ENCODE data around the gene USP30.
"Not testable (repeated sequence)": the region's sequence is repeated elsewhere in the genome, so short reads cannot be mapped to it uniquely, and the experiment has no call there.

USP30 gene, protein sequence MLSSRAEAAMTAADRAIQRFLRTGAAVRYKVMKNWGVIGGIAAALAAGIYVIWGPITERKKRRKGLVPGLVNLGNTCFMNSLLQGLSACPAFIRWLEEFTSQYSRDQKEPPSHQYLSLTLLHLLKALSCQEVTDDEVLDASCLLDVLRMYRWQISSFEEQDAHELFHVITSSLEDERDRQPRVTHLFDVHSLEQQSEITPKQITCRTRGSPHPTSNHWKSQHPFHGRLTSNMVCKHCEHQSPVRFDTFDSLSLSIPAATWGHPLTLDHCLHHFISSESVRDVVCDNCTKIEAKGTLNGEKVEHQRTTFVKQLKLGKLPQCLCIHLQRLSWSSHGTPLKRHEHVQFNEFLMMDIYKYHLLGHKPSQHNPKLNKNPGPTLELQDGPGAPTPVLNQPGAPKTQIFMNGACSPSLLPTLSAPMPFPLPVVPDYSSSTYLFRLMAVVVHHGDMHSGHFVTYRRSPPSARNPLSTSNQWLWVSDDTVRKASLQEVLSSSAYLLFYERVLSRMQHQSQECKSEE

GRCh38 chr12:109052414-109053323 lies at the start of gene USP30:
Gene USP30 (plus strand): TSS chr12:109052576. CDS start chr12:109052679, 103 bp downstream.
- peak; percentile 64 for DNase-seq

DNA sequence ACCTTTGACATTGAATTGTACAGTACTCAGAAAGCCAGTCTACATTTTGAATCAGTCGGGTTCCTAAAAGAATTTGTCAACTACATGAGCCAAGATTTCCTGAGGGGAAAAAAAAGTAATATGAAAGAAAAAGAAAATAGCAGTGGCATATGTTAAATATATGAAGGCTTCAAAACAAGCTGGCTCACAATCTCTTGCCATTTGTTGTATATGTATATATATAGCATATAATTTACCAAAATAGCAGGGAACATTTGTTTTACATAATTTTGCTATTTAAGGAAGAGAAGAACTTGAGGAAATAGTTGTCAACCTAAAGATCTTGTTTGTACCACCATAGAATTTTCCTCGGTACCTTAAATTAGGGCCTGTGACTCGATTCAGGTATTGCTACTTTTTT lies 48.4 kb upstream of the USP30 start:
- no peak for DNase-seq

- no peak for DNase-seq
These were observed 42.6 kb upstream of the USP30 start for GRCh38 chr12:109009766-109010165.

DNA sequence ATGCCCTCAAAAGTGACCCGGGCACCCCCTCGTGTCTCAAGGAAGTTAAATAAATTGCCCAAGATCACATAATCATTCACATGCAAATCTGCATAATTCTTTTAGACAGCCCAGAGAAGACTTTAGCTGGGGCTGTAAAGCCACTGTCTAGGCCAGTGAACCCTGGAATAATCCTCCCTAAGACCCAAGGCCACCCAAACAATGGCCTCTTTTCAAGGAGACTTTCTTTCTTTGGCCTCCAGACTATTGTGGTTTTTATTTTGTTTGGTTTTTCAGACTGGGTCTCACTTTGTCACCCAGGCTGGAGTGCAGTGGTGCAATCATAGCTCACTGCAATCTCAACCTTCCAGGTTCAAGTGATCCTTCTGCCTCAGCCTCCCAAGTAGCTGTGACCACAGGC lies 42.1 kb upstream of the USP30 start:
- DNase-seq = no peak

GRCh38 chr12:109014984-109015765 lies 37.2 kb upstream of the USP30 start:
- DNase-seq = no peak

- DNase-seq = no peak
These were observed 36.4 kb upstream of the USP30 start for GRCh38 chr12:109016016-109016415.

- no peak for DNase-seq
These were observed 35.4 kb upstream of the USP30 start for GRCh38 chr12:109016978-109017377.

GRCh38 chr12:109018296-109018695 lies 34.1 kb upstream of the USP30 start:
- no peak for DNase-seq

DNA sequence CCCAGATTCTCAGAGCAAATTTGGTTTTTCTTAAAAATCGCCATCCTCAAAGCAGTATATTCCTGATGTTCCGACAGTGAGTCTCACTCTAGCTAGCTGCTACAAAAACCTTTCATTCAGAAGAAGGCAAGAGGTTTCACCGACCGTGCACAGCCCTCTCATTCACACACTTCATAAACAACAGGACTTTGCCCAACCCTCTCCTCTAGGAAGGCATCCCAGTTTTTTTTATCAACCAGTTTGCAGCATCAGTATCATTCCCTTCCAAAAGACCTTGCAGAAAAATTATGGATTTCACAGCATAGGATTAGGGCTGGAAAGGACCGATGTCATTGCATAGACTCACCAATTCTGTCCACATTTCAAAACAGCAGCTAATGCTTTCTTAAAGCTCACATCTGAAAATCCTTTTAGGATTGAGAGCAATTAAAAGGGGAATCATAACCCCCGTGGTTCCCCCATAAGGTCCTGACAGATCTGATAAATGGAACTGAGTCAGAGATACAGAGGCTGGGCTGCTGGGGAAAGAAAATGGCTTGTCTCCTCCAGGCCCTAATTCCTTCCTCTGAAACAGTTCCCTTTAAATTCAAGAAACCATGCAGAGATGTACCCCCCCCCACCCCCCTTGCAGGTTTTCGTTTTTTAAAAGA lies 32.1 kb upstream of the USP30 start:
- no peak for DNase-seq

- DNase-seq = peak; percentile 29
These were observed 31.5 kb upstream of the USP30 start, which contains the start of gene SVOP for GRCh38 chr12:109020796-109021380. Gene SVOP (minus strand): TSS chr12:109021068. CDS start chr12:109020868, 200 bp downstream.

GRCh38 chr12:109027767-109028166 lies 24.6 kb upstream of the USP30 start:
- DNase-seq = no peak

DNA sequence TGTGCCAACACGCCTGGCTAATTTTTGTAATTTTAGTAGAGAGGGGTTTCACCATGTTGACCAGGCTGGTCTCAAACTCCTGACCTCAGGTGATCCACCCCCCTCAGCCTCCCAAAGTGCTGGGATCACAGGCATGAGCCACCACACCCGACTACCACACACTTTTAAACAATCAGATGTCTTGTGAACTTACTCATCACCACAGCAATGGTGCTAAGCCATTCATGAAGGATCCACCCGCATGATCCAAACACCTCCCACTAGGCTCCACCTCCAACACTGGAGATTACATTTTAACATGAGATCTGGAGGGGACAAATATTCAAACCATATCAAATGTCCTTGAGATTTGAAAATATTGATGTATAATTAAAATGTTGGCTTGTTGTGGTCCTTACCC lies 23.8 kb upstream of the USP30 start:
- DNase-seq = not testable (repeated sequence)

- no peak for DNase-seq
These were observed 23.0 kb upstream of the USP30 start for GRCh38 chr12:109029411-109029810.

DNA sequence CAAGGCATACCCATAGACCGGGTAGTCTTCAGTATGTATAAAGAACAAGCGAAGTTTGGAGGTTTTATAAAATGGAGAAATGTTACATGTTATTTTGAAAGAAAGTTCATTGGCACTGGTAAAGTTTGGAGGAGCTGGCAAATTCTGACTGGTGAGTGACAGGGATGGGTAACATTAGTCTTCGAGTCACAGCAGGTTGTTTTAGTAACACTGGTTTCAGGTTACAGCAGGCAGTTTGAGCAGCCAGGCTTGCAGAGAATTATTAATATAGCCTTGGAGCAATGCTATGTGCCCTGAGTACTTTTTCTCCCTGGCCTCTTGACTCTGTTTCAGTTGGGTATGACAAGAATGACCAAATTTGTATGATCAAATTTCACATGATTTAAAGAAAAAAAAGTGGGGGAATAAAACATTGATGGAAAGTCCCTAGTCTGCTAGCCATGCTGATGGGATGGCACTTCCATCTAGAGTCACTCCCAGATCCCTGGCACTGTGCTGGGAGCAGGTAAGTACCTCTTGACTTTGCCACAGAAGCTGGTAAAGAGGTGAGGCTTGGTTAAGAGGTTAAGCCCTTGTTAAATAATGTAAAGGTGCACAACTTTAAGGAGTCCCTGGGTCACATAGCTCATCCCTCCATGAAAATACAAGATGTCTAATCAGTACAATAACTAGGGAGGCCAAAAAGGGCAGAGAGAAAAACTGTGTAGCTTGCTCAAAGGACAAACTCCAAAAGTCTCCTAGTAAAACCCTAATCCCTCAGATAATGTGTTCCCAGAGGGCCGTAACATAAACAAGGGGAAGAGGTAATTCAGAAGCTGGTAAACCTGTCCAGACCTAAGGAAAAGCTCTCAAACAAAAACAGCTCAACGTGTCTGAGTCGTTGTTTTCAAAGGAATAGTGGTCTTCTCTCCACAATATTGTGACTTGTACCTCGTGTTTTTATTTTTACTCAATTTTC lies 18.9 kb upstream of the USP30 start:
- no peak for DNase-seq

GRCh38 chr12:109036975-109037374 lies 15.4 kb upstream of the USP30 start:
- DNase-seq = no peak

DNA sequence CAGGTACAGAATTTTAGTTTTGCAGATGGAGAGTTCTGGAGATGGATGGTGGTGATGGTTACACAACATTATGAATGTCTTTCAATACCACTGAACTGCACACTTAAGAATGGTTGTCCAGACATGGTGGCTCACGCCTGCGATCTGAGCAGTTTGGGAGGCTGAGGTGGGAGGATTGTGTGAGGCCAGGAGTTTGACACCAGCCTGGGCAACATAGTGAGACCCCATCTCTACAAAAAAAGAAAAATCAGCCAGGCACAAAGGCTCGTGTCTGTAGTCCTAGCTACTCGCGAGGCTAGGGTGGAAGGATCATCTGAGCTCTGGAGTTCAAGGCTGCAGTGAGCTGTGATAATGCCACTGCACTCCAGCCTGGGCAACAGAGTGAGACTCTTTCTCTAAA lies 8.1 kb upstream of the USP30 start:
- DNase-seq = no peak

- no peak for DNase-seq
These were observed 5.1 kb upstream of the USP30 start for GRCh38 chr12:109047081-109047805.

DNA sequence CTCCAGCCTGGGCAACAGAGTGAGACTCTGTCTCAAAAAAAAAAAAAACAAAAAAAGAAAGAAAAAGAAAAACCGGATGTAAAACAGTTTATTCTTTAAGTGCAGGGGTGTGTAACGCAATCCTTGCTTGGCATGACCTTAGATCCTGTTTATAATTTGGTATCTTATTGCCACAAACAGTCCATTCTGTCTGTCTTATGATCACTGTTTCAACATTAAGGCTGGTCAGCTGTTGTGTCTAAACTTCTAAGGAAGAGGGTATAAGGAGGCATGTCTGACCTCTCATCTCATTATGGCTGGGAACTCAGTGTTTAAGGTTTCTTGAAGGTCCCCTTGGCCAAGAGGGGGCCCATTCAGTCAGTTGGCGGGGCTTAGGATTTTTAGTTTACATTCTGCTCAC lies 3.7 kb upstream of the USP30 start:
- DNase-seq = not testable (repeated sequence)

- DNase-seq = not testable (repeated sequence)
These were observed 2.6 kb upstream of the USP30 start for GRCh38 chr12:109049794-109050193.

DNA sequence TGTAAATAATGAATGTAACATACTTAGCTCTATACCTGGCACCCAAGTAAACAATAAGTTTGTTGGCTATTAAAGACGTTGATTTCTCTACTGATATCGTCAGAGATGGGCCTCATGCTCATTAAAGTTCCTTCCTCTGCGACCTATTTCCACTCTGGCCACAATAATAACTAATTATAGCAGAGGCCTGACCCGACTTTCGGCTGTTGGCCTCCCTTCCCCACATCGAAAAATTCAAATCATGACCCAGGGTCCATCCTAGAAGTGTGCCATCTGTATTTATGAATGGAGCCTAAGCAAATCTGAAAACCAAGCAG lies 321 bp upstream of the USP30 start:
- no peak for DNase-seq
